H1 (cell line): ENCODE data around the gene ANKS1B. TPM values are rescaled to one million over a fixed set of nuclear protein-coding genes. Genes with fewer than 3 reads are reported as not detected.

ENCODE experiments used
- CTCF ChIA-PET: fragments of 300-600 bp; sonication (Branson Sonifier 250); formaldehyde crosslinking; loops from one replicate; lab custom pipeline; 2021; ENCODE audit not compliant: partially characterized antibody; lab: Charles Lee
- POLR2A ChIA-PET: fragments of 300-600 bp; sonication (Branson Sonifier 250); formaldehyde crosslinking; loops from one replicate; lab custom pipeline; 2021; ENCODE audit warnings: inconsistent platforms; ENCODE audit not compliant: partially characterized antibody; lab: Charles Lee
- DNase-seq, 2 experiments: peaks; one replicate each; pipeline versions ENCODE4 v3.0.0 to v3.0.0-alpha.2; 2010 to 2022; ENCODE audit warnings: low spot score in 2 of 2, low read depth in 1 of 2, mixed read lengths in 1 of 2
- FAIRE-seq: peaks from 2 replicates; lab custom pipeline; 2011; peaks lifted over from hg19 to GRCh38; lab: Jason Lieb, UNC
- H2AFZ ChIP-seq: 2 replicates; pipeline ENCODE4 v1.8.1; 2012; ENCODE audit warnings: low read length, inconsistent platforms
- H2AK5ac ChIP-seq: 2 replicates; pipeline ENCODE4 v1.6.1; 2013; ENCODE audit warnings: low read depth, low read length
- H2BK120ac ChIP-seq: replicated peaks from 2 replicates; pipeline ENCODE3; 2013; ENCODE audit warnings: low read depth, low read length, inconsistent platforms
- H2BK12ac ChIP-seq: 2 replicates; pipeline ENCODE4 v1.6.1; 2013; ENCODE audit warnings: low read depth, low read length
- H2BK15ac ChIP-seq: 2 replicates; pipeline ENCODE4 v1.6.1; 2013; ENCODE audit warnings: low read length
- H2BK20ac ChIP-seq: 2 replicates; pipeline ENCODE4 v1.6.1; 2013; ENCODE audit warnings: low read length
- H2BK5ac ChIP-seq: 2 replicates; pipeline ENCODE4 v1.6.1; 2013; ENCODE audit warnings: low read depth, low read length
- H3K14ac ChIP-seq: 2 replicates; pipeline ENCODE4 v1.6.1; 2013; ENCODE audit warnings: inconsistent platforms; ENCODE audit not compliant: insufficient read length
- H3K18ac ChIP-seq: 2 replicates; pipeline ENCODE4 v1.6.1; 2013; ENCODE audit warnings: low read length; ENCODE audit errors: extremely low read depth
- H3K23ac ChIP-seq: 2 replicates; pipeline ENCODE4 v1.6.1; 2013; ENCODE audit warnings: inconsistent platforms; ENCODE audit not compliant: insufficient read length
- H3K23me2 ChIP-seq: 2 replicates; pipeline ENCODE4 v1.6.1; 2013; ENCODE audit warnings: low read depth, low read length
- H3K27ac ChIP-seq: 2 replicates; pipeline ENCODE4 v1.6.1; 2011; ENCODE audit warnings: low read depth, low read length, inconsistent platforms
- H3K27me3 ChIP-seq, 4 experiments: replicated peaks in 1 of 4; 1 replicate in 1 of 4; 2 replicates in 3 of 4; pipeline versions ENCODE4 v1.6.1 to v1.8.1; 2011 to 2013; ENCODE audit warnings: low read length in 3 of 4, mild to moderate bottlenecking in 3 of 4, inconsistent platforms in 2 of 4, mixed read lengths in 2 of 4, moderate library complexity in 1 of 4; ENCODE audit not compliant: control insufficient read depth in 3 of 4, insufficient read depth in 3 of 4; ENCODE audit errors: extremely low read depth in 1 of 4
- H3K36me3 ChIP-seq, 4 experiments: 2 replicates each; pipeline versions ENCODE4 v1.6.1 to v1.8.1; 2011 to 2013; ENCODE audit warnings: mild to moderate bottlenecking in 4 of 4, low read length in 3 of 4, moderate library complexity in 2 of 4, control low read depth in 1 of 4, inconsistent platforms in 1 of 4; ENCODE audit not compliant: insufficient read depth in 4 of 4, control insufficient read depth in 2 of 4
- H3K4ac ChIP-seq: replicated peaks from 2 replicates; pipeline ENCODE3; 2013; ENCODE audit warnings: low read length, low read depth, mixed read lengths, inconsistent platforms; ENCODE audit not compliant: insufficient read length
- H3K4me1 ChIP-seq, 4 experiments: replicated peaks in 1 of 4; 1 replicate in 1 of 4; 2 replicates in 3 of 4; pipeline versions ENCODE4 v1.6.1 to v1.8.1; 2011 to 2013; ENCODE audit warnings: low read length in 3 of 4, inconsistent platforms in 2 of 4, mixed read lengths in 1 of 4; ENCODE audit not compliant: insufficient read depth in 4 of 4, control insufficient read depth in 3 of 4
- H3K4me2 ChIP-seq, 2 experiments: 2 replicates each; pipeline versions ENCODE4 v1.6.1 to v1.8.1; 2011 to 2013; ENCODE audit warnings: low read depth in 2 of 2, low read length in 2 of 2, control low read depth in 1 of 2, inconsistent platforms in 1 of 2, mild to moderate bottlenecking in 1 of 2; ENCODE audit not compliant: insufficient read depth in 1 of 2
- H3K4me3 ChIP-seq, 4 experiments: fragments of 200-600, 300-600 bp in 1 of 4; sonication (generic), shearing (Covaris generic), sonication (Bioruptor Twin) in 1 of 4; 2 replicates each; pipeline versions ENCODE4 v1.5.1 to v1.8.1; 2011 to 2016; ENCODE audit warnings: low read length in 4 of 4, low read depth in 3 of 4, control low read depth in 2 of 4, inconsistent platforms in 2 of 4, mild to moderate bottlenecking in 2 of 4, mixed read lengths in 1 of 4, moderate library complexity in 1 of 4; ENCODE audit not compliant: insufficient read depth in 2 of 4; ENCODE audit errors: extremely low read depth in 1 of 4
- H3K56ac ChIP-seq: replicated peaks from 2 replicates; pipeline ENCODE3; 2013; ENCODE audit warnings: low read depth, mild to moderate bottlenecking, mixed read lengths, low read length, inconsistent platforms; ENCODE audit not compliant: insufficient read length
- H3K79me1 ChIP-seq: 2 replicates; pipeline ENCODE4 v1.6.1; 2013; ENCODE audit warnings: low read depth, low read length, control low read depth
- H3K79me2 ChIP-seq, 2 experiments: 2 replicates each; pipeline versions ENCODE4 v1.6.1 to v1.8.1; 2012 to 2013; ENCODE audit warnings: low read length in 2 of 2, mild to moderate bottlenecking in 2 of 2, inconsistent platforms in 1 of 2; ENCODE audit not compliant: insufficient read depth in 2 of 2, control insufficient read depth in 1 of 2
- H3K9ac ChIP-seq, 4 experiments: replicated peaks in 1 of 4; 1 replicate in 1 of 4; 2 replicates in 3 of 4; pipeline versions ENCODE4 v1.6.1 to v1.8.1; 2011 to 2013; ENCODE audit warnings: low read depth in 3 of 4, low read length in 3 of 4, control low read depth in 2 of 4, mild to moderate bottlenecking in 2 of 4, moderate library complexity in 2 of 4, inconsistent platforms in 1 of 4; ENCODE audit errors: extremely low read depth in 1 of 4
- H3K9me3 ChIP-seq, 2 experiments: 2 replicates each; pipeline versions ENCODE4 v1.6.1 to v1.8.1; 2012 to 2013; ENCODE audit warnings: mild to moderate bottlenecking in 2 of 2, moderate library complexity in 2 of 2, control low read depth in 1 of 2, inconsistent platforms in 1 of 2, low read depth in 1 of 2, low read length in 1 of 2, mixed read lengths in 1 of 2; ENCODE audit not compliant: insufficient read depth in 2 of 2
- H4K20me1 ChIP-seq, 2 experiments: replicated peaks in 1 of 2; 2 replicates each; pipeline versions ENCODE3 to v1.8.1; 2011 to 2013; ENCODE audit warnings: inconsistent platforms in 2 of 2, low read length in 2 of 2, mild to moderate bottlenecking in 1 of 2; ENCODE audit not compliant: insufficient read depth in 2 of 2, control insufficient read depth in 1 of 2
- H4K5ac ChIP-seq: 2 replicates; pipeline ENCODE4 v1.6.1; 2013; ENCODE audit warnings: low read length, low read depth, mixed read lengths, inconsistent platforms; ENCODE audit not compliant: insufficient read length
- H4K8ac ChIP-seq: 2 replicates; pipeline ENCODE4 v1.8.0; 2013; ENCODE audit warnings: mild to moderate bottlenecking, moderate library complexity, low read length, inconsistent platforms; ENCODE audit not compliant: insufficient read depth; ENCODE audit errors: extremely low read depth
- H4K91ac ChIP-seq: replicated peaks from 2 replicates; pipeline ENCODE3; 2013; ENCODE audit warnings: low read length, mixed read lengths, inconsistent platforms; ENCODE audit not compliant: insufficient read length
- ATF2 ChIP-seq: IDR thresholded peaks from 2 replicates; pipeline ENCODE4 v1.6.1; 2012; ENCODE audit warnings: low read length, inconsistent platforms
- WGBS, 2 experiments: shearing (Covaris generic) in 1 of 2; methylation state at CpG; one replicate each; pipeline versions ENCODE4 v1.1.6 to v1.1.7; 2013 to 2015; ENCODE audit warnings: low lambda C conversion rate in 2 of 2, mixed read lengths in 2 of 2, inconsistent platforms in 1 of 2, low coverage in 1 of 2, missing lambda C conversion rate in 1 of 2; ENCODE audit not compliant: insufficient replicate concordance in 2 of 2, insufficient coverage in 1 of 2, insufficient read length in 1 of 2; ENCODE audit errors: extremely low coverage in 1 of 2, missing lambda C conversion rate in 1 of 2; 5-methylcytosine and 5-hydroxymethylcytosine counted together
- polyA plus RNA-seq, 7 experiments: library from polyadenylated mRNA; depleted of rRNA in 3 of 7; stranded (reverse) in 5 of 7; unstranded in 2 of 7; fragments of >200 nt in 5 of 7; fragments of 200-250 nt in 2 of 7; gene quantifications; 1 replicate in 5 of 7; 2 replicates in 1 of 7; 4 replicates in 1 of 7; pipeline versions ENCODE4 v1.2.1 to v1.2.3, GENCODE V29; 2011 to 2013; ENCODE audit warnings: missing spikeins in 2 of 7, mixed read lengths in 2 of 7
- total RNA-seq: library from RNA; stranded (reverse); fragmentation: NEBNext Ultra II Directional; extraction: Animal tissue kit (Norgen Biotek cat#: 25700); gene quantifications from 2 replicates; pipeline ENCODE4 v1.2.1, GENCODE V29; 2021

ANKS1B gene
- total and polyA plus RNA-seq, 2 of the 8 experiments (the other 6 are each of a cell fraction or from before 2014, with no cell fraction given) = 2.7 to 6.1 TPM

- H4K91ac ChIP-seq = no peak overlapping the region
- peaks cover 2 to 11% (median 6%) of the 10 kb centered on the region in 4 experiments; a peak in 6 of 7 replicates for H3K4me1 ChIP-seq
- no peak overlapping the region for H2AK5ac ChIP-seq
- H3K79me2 ChIP-seq = no peaks in the 10 kb centered on the region
- no peak overlapping the region for H2BK12ac ChIP-seq
- WGBS, 2 experiments = 89% methylated on average over 5 of the region's 5 CpGs; no CpG with 5 or more reads in 1 of the 2 experiments
- no peaks in the 10 kb centered on the region for H3K79me1 ChIP-seq
- no peak overlapping the region for H3K18ac ChIP-seq
- H3K27ac ChIP-seq = no peak overlapping the region
- H4K20me1 ChIP-seq = no peaks in the 10 kb centered on the region
- H3K27me3 ChIP-seq = no peaks in the 10 kb centered on the region
- no peak overlapping the region for H3K23ac ChIP-seq
- H3K23me2 ChIP-seq = no peaks in the 10 kb centered on the region
- no peak for TF ChIP-seq ATF2
- no peak overlapping the region for H3K56ac ChIP-seq
- H3K36me3 ChIP-seq = no peaks in the 10 kb centered on the region
- no peak overlapping the region for H2BK5ac ChIP-seq
- ChIA-PET CTCF (interaction anchor here (0.5 to 1.8 kb wide), 5 partner anchors 11 to 230 kb away, joined by 3 to 8 read pairs (median 5); no protein-coding TSS in a partner anchor), POLR2A (no interaction called here)
- H3K9ac ChIP-seq = no peak overlapping the region
- H2BK20ac ChIP-seq = no peak overlapping the region
- FAIRE-seq (no peak), DNase-seq (no peak)
- H3K4me3 ChIP-seq = no peak overlapping the region
- H2BK15ac ChIP-seq = no peak overlapping the region
- no peak overlapping the region for H3K4ac ChIP-seq
- H4K5ac ChIP-seq = no peak overlapping the region
- H3K4me2 ChIP-seq = no peak overlapping the region
- no peak overlapping the region for H3K14ac ChIP-seq
- no peak overlapping the region for H2AFZ ChIP-seq
- H4K8ac ChIP-seq = no peak overlapping the region
- no peak overlapping the region for H2BK120ac ChIP-seq
- no peaks in the 10 kb centered on the region for H3K9me3 ChIP-seq
These were observed 1161.7 kb downstream of the ANKS1B start for GRCh38 chr12:98823012-98823411.
